Upper lobe of right lung (tissue), 1 donor: ENCODE measurements around the gene FZD10. TPM values are rescaled to one million over a fixed set of nuclear protein-coding genes. Genes with fewer than 3 reads are reported as not detected.

ENCODE experiments used
- ATAC-seq: fragments of 200-7000 bp; cut with Tn5 transposase; one replicate; pipeline ENCODE4 v1.9.1; 2020; ENCODE audit warnings: mild to moderate bottlenecking, moderate library complexity
- DNase-seq: peaks from one replicate; pipeline ENCODE4 v3.0.0-alpha.2; 2020
- H3K27ac ChIP-seq: fragments of 200-600 bp; one replicate; pipeline ENCODE4 v1.8.0; 2022
- H3K27me3 ChIP-seq: fragments of 200-600 bp; one replicate; pipeline ENCODE4 v1.8.0; 2022; ENCODE audit warnings: mild to moderate bottlenecking
- H3K36me3 ChIP-seq: fragments of 200-600 bp; one replicate; pipeline ENCODE4 v1.8.0; 2022
- H3K4me1 ChIP-seq: fragments of 200-600 bp; one replicate; pipeline ENCODE4 v1.8.0; 2022
- H3K4me3 ChIP-seq: fragments of 200-600 bp; one replicate; pipeline ENCODE4 v1.8.0; 2022; ENCODE audit warnings: mild to moderate bottlenecking
- H3K9me3 ChIP-seq: fragments of 200-600 bp; one replicate; pipeline ENCODE4 v1.8.0; 2022
- intact Hi-C: fragments of 100-400 bp; cut with DNase I; formaldehyde crosslinking; loops from one replicate; pipeline ENCODE4 v1.11.0; 2022
- total RNA-seq: library from RNA; stranded (reverse); fragmentation: NEBNext Ultra II Directional; extraction: Animal tissue kit (Norgen Biotek cat#: 25700); gene quantifications from one replicate; pipeline ENCODE4 v1.2.1, GENCODE V29; 2021
- TF ChIP-seq, protein P1 (sequence below): fragments of 200-600 bp; IDR thresholded peaks from one replicate; pipeline ENCODE4 v1.8.0; 2022; ENCODE audit warnings: antibody characterized with exemption
- donor health status: DM: no; HTN: yes; CAD: no; lungs with severe emphysema.

Gene FZD10
- total RNA-seq, 1 donor from 2014 or later: 0.84 TPM

- ATAC-seq (no peak), DNase-seq (no peak)
- no peaks in the 10 kb centered on the region for H3K27me3 ChIP-seq
- no peak overlapping the region for H3K4me3 ChIP-seq
- intact Hi-C loops: no loop called here
- TF ChIP-seq, protein P1, sequence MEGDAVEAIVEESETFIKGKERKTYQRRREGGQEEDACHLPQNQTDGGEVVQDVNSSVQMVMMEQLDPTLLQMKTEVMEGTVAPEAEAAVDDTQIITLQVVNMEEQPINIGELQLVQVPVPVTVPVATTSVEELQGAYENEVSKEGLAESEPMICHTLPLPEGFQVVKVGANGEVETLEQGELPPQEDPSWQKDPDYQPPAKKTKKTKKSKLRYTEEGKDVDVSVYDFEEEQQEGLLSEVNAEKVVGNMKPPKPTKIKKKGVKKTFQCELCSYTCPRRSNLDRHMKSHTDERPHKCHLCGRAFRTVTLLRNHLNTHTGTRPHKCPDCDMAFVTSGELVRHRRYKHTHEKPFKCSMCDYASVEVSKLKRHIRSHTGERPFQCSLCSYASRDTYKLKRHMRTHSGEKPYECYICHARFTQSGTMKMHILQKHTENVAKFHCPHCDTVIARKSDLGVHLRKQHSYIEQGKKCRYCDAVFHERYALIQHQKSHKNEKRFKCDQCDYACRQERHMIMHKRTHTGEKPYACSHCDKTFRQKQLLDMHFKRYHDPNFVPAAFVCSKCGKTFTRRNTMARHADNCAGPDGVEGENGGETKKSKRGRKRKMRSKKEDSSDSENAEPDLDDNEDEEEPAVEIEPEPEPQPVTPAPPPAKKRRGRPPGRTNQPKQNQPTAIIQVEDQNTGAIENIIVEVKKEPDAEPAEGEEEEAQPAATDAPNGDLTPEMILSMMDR: no peak
- H3K4me1 ChIP-seq: no peaks in the 10 kb centered on the region
- no peaks in the 10 kb centered on the region for H3K9me3 ChIP-seq
- H3K36me3 ChIP-seq: no peaks in the 10 kb centered on the region
- H3K27ac ChIP-seq: no peak overlapping the region
These were observed 22.5 kb upstream of the FZD10 start for GRCh38 chr12:130139567-130140421.

- Histone ChIP-seq H3K4me1 (no peaks in the 10 kb centered on the region), H3K36me3 (no peaks in the 10 kb centered on the region), H3K27me3 (no peaks in the 10 kb centered on the region), H3K27ac (no peak overlapping the region), H3K4me3 (no peak overlapping the region), H3K9me3 (no peaks in the 10 kb centered on the region)
- DNase-seq (no peak), ATAC-seq (no peak)
- TF ChIP-seq, protein P1: no peak
- intact Hi-C loops: no loop called here
These were observed 21.2 kb upstream of the FZD10 start for GRCh38 chr12:130141105-130141504.

- Histone ChIP-seq H3K4me3 (no peak overlapping the region), H3K4me1 (no peaks in the 10 kb centered on the region), H3K27me3 (no peaks in the 10 kb centered on the region), H3K36me3 (no peaks in the 10 kb centered on the region), H3K27ac (no peak overlapping the region), H3K9me3 (no peaks in the 10 kb centered on the region)
- no peak for ATAC-seq
- intact Hi-C loops: no loop called here
- no peak for DNase-seq
- TF ChIP-seq, protein P1: no peak
These were observed 20.2 kb upstream of the FZD10 start for GRCh38 chr12:130141901-130142683.

GRCh38 chr12:130142736-130143135 lies 19.5 kb upstream of the FZD10 start:
- Histone ChIP-seq H3K36me3 (no peaks in the 10 kb centered on the region), H3K4me1 (no peaks in the 10 kb centered on the region), H3K27ac (no peak overlapping the region), H3K9me3 (no peaks in the 10 kb centered on the region), H3K27me3 (no peaks in the 10 kb centered on the region), H3K4me3 (no peak overlapping the region)
- TF ChIP-seq, protein P1: no peak
- no peak for DNase-seq
- no peak for ATAC-seq
- intact Hi-C loops: no loop called here

GRCh38 chr12:130143136-130143535 lies 19.1 kb upstream of the FZD10 start:
- Histone ChIP-seq H3K36me3 (no peaks in the 10 kb centered on the region), H3K27me3 (no peaks in the 10 kb centered on the region), H3K4me3 (no peak overlapping the region), H3K4me1 (no peaks in the 10 kb centered on the region), H3K9me3 (no peaks in the 10 kb centered on the region), H3K27ac (no peak overlapping the region)
- TF ChIP-seq, protein P1: no peak
- intact Hi-C loops: no loop called here
- DNase-seq (no peak), ATAC-seq (no peak)
